SU-DHL-6 (cell line): ENCODE data around the gene ZNF804B.

Experiments
- EZH2phosphoT487 ChIP-seq: fragments of 200-600 bp; sonication (generic), shearing (Covaris generic); conservative IDR thresholded peaks from 2 replicates; pipeline ENCODE4 v1.6.1; 2018; ENCODE audit warnings: mild to moderate bottlenecking, antibody characterized with exemption, low read length, moderate library complexity, mixed read lengths
- TF ChIP-seq, protein P1 (sequence below): fragments of 200-600 bp; sonication (generic); IDR thresholded peaks from one replicate; pipeline ENCODE4 v1.5.1; 2017; ENCODE audit warnings: antibody characterized with exemption, mild to moderate bottlenecking, low read length, moderate library complexity; ENCODE audit not compliant: insufficient read depth, poor library complexity, severe bottlenecking

DNA sequence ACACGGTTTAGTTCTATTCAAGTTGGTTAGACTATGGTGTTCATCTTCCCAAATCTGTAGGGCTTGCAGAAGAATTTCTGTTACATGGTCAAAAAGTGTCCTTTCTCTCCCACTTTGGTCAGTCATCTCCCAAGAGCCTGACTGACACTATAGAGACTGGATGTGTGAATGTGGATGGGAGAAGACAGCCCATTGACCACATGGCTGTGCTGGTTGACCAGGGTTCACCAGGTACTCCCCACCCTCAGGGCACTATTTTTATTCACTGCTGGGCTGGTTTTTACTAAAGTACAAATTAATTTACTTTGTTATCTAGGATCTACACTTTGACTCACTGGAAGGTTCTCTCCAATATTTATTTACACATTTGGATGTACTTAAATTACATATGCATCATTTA is 2.3 kb downstream of the ZNF804B start:
- TF ChIP-seq, protein P1, sequence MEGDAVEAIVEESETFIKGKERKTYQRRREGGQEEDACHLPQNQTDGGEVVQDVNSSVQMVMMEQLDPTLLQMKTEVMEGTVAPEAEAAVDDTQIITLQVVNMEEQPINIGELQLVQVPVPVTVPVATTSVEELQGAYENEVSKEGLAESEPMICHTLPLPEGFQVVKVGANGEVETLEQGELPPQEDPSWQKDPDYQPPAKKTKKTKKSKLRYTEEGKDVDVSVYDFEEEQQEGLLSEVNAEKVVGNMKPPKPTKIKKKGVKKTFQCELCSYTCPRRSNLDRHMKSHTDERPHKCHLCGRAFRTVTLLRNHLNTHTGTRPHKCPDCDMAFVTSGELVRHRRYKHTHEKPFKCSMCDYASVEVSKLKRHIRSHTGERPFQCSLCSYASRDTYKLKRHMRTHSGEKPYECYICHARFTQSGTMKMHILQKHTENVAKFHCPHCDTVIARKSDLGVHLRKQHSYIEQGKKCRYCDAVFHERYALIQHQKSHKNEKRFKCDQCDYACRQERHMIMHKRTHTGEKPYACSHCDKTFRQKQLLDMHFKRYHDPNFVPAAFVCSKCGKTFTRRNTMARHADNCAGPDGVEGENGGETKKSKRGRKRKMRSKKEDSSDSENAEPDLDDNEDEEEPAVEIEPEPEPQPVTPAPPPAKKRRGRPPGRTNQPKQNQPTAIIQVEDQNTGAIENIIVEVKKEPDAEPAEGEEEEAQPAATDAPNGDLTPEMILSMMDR = no peak
- no peak for TF ChIP-seq EZH2phosphoT487
